Lower lobe of right lung (tissue), 2 donors: ENCODE data around the gene RBM28. TPM values are rescaled to one million over a fixed set of nuclear protein-coding genes. Genes with fewer than 3 reads are reported as not detected.

Experiments
- ATAC-seq, 2 donors: fragments of 200-7000 bp; cut with Tn5 transposase; one replicate each; pipeline ENCODE4 v1.9.1; 2020 to 2022; ENCODE audit warnings: mild to moderate bottlenecking in 2 of 2, moderate library complexity in 2 of 2
- DNase-seq: peaks from one replicate; pipeline ENCODE4 v3.0.0-alpha.2; 2020
- H3K27ac ChIP-seq: fragments of 200-600 bp; one replicate; pipeline ENCODE4 v1.8.0; 2022
- H3K27me3 ChIP-seq: fragments of 200-600 bp; one replicate; pipeline ENCODE4 v1.8.0; 2022; ENCODE audit warnings: low read depth
- H3K36me3 ChIP-seq: fragments of 200-600 bp; one replicate; pipeline ENCODE4 v1.8.0; 2022; ENCODE audit warnings: mild to moderate bottlenecking
- H3K4me1 ChIP-seq: fragments of 200-600 bp; one replicate; pipeline ENCODE4 v1.8.0; 2022
- H3K4me3 ChIP-seq: fragments of 200-600 bp; one replicate; pipeline ENCODE4 v1.8.0; 2022; ENCODE audit warnings: mild to moderate bottlenecking
- H3K9me3 ChIP-seq: fragments of 200-600 bp; one replicate; pipeline ENCODE4 v1.8.0; 2022
- CTCF ChIP-seq: fragments of 200-600 bp; IDR thresholded peaks from one replicate; pipeline ENCODE4 v1.8.0; 2022; ENCODE audit warnings: antibody characterized with exemption, mild to moderate bottlenecking
- intact Hi-C: fragments of 100-400 bp; cut with DNase I; formaldehyde crosslinking; loops from one replicate; pipeline ENCODE4 v1.11.0; 2022
- total RNA-seq: library from RNA; stranded (reverse); fragmentation: NEBNext Ultra II Directional; extraction: Animal tissue kit (Norgen Biotek cat#: 25700); gene quantifications from one replicate; pipeline ENCODE4 v1.2.1, GENCODE V29; 2021
- donor health status: DM: no; HTN: yes; CAD: no; lungs with severe emphysema.

Gene RBM28
- total RNA-seq, 1 donor from 2014 or later: 26.9 TPM

GRCh38 chr7:128251337-128251736 lies 92.4 kb downstream of the RBM28 start:
- TF ChIP-seq CTCF: no peak
- intact Hi-C loops: no loop called here
- Histone ChIP-seq H3K27ac (no peak overlapping the region), H3K4me1 (no peaks in the 10 kb centered on the region), H3K36me3 (no peaks in the 10 kb centered on the region), H3K4me3 (no peak overlapping the region), H3K27me3 (no peaks in the 10 kb centered on the region), H3K9me3 (no peaks in the 10 kb centered on the region)
- ATAC-seq: no peak
- DNase-seq: no peak

Other genes with a start within 250 kb of the RBM28 start
- gene LEP, start 102.6 kb downstream of the RBM28 start, total RNA-seq: not detected
- 0.47 TPM for gene PRRT4, start 17.8 kb upstream of the RBM28 start, total RNA-seq
- 93.4 TPM for gene IMPDH1, start 66.1 kb upstream of the RBM28 start, total RNA-seq
- 13.1 TPM for gene HILPDA, start 112.0 kb upstream of the RBM28 start, total RNA-seq
- 19.1 TPM for gene METTL2B, start 132.8 kb upstream of the RBM28 start, total RNA-seq